KOPT-K1 (cell line): Measurements from ENCODE around the gene EID2B.

Experiments
- H3K27ac ChIP-seq: fragments of 200-600 bp; sonication (generic); 2 replicates; pipeline ENCODE4 v1.5.1; 2016; ENCODE audit warnings: antibody characterized with exemption, mild to moderate bottlenecking, low read depth, low read length; ENCODE audit not compliant: poor library complexity, severe bottlenecking
- H3K36me3 ChIP-seq: fragments of 200-600 bp; sonication (generic); 2 replicates; pipeline ENCODE4 v1.5.1; 2017; ENCODE audit warnings: antibody characterized with exemption, mild to moderate bottlenecking, low read length, moderate library complexity; ENCODE audit not compliant: insufficient read depth
- H3K9me3 ChIP-seq: fragments of 200-600 bp; sonication (generic); 2 replicates; pipeline ENCODE4 v1.5.1; 2017; ENCODE audit warnings: antibody characterized with exemption, low read length, mild to moderate bottlenecking; ENCODE audit not compliant: insufficient read depth, poor library complexity, severe bottlenecking

The EID2B gene

DNA sequence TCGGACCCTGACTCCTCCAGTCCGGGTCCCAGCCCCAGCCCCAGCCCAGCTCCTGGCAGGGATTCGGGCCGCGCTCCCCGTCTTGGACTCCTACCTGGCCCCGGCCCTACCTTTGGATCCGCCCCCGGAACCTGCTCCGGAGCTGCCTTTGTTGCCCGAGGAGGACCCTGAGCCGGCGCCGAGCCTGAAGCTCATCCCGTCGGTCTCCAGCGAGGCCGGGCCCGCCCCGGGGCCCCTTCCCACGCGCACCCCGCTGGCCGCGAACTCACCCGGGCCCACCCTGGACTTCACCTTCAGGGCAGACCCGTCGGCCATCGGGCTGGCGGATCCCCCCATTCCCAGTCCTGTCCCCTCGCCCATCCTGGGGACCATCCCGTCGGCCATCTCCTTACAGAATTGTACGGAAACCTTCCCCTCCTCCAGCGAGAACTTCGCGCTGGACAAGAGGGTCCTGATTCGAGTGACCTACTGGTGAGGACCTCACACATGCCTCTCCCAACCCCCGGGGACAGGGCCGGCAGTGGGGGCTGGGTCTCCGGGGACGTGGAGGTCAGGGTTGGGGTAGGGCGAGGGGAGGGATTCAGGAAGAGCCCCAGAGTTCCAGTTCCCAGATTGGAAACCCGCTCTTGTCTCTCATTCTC, 17.0 kb downstream of the EID2B start:
- Histone ChIP-seq H3K27ac (no peak overlapping the region), H3K9me3 (no peaks in the 10 kb centered on the region), H3K36me3 (no peaks in the 10 kb centered on the region)

DNA sequence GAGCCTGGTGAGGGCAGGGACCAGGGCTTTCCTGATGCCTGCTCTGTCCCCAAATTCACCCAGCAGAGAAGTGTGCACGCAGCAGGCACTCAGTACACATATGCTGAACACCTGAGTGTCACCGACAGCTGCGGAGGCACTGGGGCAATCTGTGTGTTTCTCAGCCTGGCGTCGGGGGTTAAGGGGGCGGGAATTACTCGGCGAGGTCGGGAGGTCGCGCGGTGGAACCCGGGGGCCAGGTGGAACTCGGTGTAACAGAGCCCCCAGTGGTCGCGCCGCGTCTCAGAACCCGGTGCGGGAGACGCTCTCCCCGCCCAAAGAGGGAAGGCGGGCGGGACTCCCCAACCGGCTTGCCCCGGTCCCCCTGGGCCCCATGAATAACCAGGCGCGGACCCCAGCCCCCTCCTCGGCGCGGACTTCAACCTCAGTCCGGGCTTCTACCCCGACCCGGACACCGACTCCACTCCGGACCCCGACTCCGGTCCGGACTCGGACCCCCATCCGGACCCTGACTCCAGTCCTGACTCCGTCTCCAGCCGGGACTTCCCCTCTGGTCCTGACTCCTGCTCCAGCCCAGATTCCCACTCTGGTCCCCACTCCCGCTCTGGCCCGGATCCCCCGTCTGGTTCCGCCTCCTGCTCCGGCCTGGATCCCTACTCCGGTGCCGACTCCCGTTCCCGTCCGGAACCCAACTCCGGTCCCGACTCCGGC, 17.7 kb downstream of the EID2B start, which contains the start of gene SELENOV:
Gene SELENOV (plus strand): TSS at position 300 of the 711 bp plus-strand sequence. CDS start 74 bp downstream, at position 374.
- Histone ChIP-seq H3K9me3 (no peaks in the 10 kb centered on the region), H3K36me3 (no peaks in the 10 kb centered on the region), H3K27ac (no peak within 1 kb of the TSS)

DNA sequence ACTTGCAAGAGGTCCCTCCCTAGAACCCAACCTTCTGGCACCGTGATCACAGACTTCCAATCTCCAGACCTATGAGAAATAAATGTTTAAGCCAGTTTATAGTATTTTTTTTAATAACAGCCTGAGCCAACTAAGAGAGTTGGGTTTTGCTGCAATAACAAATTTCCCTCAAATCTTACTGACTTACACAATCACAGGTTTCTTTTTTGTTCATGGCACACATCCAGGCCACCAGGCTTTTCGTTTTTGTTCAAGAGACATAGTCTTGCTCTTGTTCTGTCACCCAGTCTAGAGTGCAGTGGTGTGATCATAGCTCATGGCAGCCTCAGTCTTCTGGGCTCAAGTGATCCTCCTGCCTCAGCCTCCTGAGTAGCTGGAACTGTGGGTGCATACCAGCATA, 19.7 kb downstream of the EID2B start:
- no peak overlapping the region for H3K27ac ChIP-seq
- H3K36me3 ChIP-seq: no peaks in the 10 kb centered on the region

DNA sequence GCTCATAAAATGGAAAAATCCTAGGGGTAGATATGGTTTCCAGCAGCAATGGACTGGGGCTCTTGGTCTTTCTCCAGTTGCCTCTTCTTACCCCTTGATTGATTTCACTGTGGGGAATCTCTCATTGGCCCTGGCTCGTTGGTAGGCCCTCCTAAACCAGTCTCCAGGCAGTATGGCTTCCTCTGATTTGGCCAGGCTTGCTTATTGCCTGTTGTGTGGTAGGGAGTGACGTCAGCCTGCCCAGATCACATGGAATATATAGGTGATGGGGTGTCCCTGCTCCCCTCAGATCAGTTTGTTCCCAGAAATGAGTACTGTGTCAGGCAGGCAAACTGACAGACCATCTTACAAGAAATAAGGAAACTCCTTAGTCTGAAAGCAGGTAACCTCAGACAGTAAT, 23.4 kb downstream of the EID2B start:
- Histone ChIP-seq H3K9me3 (no peaks in the 10 kb centered on the region), H3K36me3 (no peaks in the 10 kb centered on the region), H3K27ac (no peak overlapping the region)

More for the DNA sequence above, 19.7 kb downstream of the EID2B start:
- no peaks in the 10 kb centered on the region for H3K9me3 ChIP-seq

DNA sequence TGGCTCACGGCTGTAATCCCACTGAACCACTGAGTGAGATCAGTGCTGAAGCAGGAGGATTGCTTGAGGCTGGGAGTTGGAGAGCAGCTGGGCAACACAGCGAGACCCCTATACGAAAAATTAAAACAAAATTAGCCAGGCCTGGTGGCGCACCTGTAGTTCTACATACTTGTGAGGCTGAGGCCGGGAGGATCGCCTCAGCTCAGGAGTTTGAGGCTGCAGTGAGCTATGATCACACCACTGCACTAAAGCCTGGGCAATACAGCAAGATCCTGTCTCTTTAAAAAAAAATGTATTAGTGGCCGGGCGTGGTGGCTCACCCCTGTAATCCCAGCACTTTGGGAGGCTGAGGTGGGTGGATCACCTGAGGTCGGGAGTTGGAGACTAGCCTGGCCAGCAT, 24.0 kb downstream of the EID2B start:
- no peaks in the 10 kb centered on the region for H3K36me3 ChIP-seq
- H3K9me3 ChIP-seq: no peaks in the 10 kb centered on the region
- no peak overlapping the region for H3K27ac ChIP-seq

DNA sequence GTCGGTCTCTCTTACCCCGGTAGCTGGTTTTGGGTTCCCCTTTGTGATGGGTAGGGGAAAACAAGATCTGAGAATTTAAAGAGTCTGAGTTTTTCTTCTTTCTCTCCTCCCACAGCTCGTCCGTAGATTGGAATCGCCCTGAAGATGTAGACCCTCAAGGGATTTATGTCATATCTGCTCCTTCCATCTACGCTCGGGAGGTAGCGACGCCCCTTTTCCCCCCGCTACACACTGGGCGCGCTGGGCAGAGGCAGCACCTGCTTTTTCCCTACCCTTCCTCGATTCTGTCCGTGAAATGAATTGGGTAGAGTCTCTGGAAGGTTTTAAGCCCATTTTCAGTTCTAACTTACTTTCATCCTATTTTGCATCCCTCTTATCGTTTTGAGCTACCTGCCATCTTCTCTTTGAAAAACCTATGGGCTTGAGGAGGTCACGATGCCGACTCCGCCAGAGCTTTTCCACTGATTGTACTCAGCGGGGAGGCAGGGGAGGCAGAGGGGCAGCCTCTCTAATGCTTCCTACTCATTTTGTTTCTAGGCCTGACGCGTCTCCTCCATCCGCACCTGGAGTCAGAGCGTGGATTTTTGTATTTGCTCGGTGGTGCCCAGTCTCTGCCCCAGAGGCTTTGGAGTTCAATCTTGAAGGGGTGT, 24.8 kb downstream of the EID2B start:
- Histone ChIP-seq H3K9me3 (no peaks in the 10 kb centered on the region), H3K36me3 (no peaks in the 10 kb centered on the region), H3K27ac (no peak overlapping the region)

DNA sequence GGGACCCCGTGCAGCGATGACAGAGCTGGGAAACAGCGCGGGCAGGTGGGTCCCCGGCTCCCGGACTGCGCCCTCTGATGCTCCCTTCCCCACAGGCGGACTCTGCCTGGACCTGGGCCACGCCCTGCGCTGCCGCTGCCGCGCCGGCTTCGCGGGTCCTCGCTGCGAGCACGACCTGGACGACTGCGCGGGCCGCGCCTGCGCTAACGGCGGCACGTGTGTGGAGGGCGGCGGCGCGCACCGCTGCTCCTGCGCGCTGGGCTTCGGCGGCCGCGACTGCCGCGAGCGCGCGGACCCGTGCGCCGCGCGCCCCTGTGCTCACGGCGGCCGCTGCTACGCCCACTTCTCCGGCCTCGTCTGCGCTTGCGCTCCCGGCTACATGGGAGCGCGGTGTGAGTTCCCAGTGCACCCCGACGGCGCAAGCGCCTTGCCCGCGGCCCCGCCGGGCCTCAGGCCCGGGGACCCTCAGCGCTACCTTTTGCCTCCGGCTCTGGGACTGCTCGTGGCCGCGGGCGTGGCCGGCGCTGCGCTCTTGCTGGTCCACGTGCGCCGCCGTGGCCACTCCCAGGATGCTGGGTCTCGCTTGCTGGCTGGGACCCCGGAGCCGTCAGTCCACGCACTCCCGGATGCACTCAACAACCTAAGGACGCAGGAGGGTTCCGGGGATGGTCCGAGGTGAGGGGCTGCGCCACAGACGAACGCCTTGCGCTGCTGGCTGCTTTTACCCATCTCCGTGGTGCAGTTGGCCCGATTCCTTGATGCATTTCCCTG, 25.5 kb downstream of the EID2B start:
- H3K9me3 ChIP-seq: no peaks in the 10 kb centered on the region
- peak overlapping the region; percentile 23 for H3K27ac ChIP-seq

DNA sequence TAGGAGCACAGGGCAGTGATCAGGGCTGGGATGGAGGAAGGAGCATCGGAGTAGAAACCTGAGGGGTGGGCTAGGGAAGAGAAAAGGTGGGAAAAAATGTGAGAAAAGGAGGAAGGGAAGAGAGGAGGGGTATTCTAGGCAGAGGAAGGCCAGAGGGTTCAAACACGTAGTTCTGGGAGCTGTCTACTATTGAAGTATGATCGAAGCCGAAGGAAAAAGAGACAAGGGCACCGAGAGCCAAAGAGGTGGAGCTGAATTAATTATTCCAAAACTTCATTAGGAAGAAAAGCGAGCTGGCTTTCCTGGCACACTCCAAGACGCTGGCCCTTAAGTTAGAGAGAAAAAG, 26.1 kb downstream of the EID2B start:
- Histone ChIP-seq H3K27ac (no peak overlapping the region), H3K36me3 (no peaks in the 10 kb centered on the region), H3K9me3 (no peaks in the 10 kb centered on the region)

More for the DNA sequence above, 25.5 kb downstream of the EID2B start:
- no peaks in the 10 kb centered on the region for H3K36me3 ChIP-seq

DNA sequence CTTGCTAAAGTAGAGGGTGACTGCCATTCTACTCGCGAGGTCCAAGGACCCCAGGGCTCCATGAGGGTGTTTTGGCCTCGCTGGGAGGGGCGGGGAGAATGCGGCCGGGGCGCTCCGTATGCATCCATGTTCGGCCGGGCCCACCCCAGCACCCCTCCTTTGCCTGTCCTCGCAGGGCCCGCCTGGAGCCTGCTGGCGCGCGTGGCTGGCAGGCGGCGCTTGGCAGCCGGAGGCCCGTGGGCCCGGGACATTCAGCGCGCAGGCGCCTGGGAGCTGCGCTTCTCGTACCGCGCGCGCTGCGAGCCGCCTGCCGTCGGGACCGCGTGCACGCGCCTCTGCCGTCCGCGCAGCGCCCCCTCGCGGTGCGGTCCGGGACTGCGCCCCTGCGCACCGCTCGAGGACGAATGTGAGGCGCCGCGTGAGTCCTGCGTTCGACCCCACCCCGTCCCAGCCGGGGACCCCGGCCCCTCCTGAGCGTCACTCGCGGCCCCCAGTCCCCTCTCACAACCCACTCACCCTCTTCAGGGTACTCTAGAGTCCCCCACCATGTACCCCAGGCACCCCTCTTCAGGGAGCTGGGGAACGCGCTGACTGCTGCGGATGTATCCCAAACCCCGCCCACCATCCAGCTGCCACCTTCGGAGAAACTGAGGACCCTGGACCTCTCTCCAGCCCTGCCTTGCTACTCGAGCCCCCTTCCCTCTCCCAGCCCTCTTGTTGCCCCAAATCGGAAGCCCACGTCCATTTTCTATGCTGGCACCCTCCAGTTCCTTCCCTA, 29.8 kb downstream of the EID2B start:
- Histone ChIP-seq H3K27ac (no peak overlapping the region), H3K36me3 (no peaks in the 10 kb centered on the region), H3K9me3 (no peaks in the 10 kb centered on the region)

DNA sequence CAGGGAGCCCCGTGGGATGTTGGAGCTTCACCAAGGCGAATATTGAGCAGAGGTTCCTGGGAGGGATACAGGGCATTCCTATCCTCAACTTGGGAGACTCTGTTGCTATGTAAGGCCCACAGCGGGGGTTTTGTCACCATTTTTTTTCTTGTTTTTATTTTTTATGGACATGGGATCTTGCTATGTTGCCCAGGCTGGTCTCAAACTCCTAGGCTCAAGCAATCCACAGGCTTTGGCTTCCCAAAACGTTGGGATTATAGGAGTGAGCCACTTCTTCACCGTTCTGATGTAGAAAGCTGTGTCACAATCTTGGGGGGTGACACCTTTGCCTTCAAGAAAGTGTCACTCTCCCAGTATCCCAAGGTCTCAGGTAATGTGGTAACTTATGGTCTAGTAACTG, 31.3 kb downstream of the EID2B start:
- H3K36me3 ChIP-seq: no peaks in the 10 kb centered on the region
- no peaks in the 10 kb centered on the region for H3K9me3 ChIP-seq
- H3K27ac ChIP-seq: no peak overlapping the region

DNA sequence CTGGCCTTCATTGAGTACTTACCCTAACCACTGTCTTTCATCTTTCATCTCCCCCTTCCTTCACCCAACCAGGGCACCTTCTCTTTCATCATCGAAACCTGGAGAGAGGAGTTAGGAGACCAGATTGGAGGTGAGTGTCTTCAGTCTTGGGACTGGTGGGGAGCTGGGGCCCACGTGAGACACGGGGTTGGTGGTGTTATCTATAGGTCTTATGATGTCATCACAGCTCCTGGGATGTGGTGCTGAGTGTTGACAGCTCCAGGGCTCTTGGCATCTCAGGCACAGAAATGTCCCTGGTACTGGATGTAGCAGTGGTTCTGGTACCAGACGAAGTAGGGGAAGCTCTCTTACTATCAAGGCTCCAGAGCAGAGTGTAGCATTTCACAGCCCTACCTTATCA, 32.1 kb downstream of the EID2B start:
- H3K27ac ChIP-seq: no peak overlapping the region
- no peaks in the 10 kb centered on the region for H3K36me3 ChIP-seq
- H3K9me3 ChIP-seq: no peaks in the 10 kb centered on the region

DNA sequence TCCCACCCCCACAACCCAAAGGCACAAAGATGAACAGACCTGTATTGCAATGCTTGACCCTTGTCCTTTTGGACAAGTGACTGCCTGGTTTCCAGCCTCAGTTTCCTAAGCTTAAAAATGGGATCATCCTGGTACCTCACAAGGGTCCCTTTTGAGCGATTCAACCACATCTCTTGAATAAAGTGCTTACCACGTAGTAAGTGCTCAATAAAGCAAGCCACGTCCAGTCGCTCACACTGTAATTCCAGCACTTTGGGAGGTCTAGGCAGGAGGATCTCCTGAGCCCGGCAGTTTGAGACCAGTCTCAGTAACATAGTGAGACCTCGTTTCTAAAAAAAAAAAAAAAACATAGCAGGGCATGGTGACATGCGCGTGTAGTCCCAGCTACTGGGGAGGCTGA, 32.7 kb downstream of the EID2B start:
- no peaks in the 10 kb centered on the region for H3K36me3 ChIP-seq
- H3K9me3 ChIP-seq: no peaks in the 10 kb centered on the region
- no peak overlapping the region for H3K27ac ChIP-seq

DNA sequence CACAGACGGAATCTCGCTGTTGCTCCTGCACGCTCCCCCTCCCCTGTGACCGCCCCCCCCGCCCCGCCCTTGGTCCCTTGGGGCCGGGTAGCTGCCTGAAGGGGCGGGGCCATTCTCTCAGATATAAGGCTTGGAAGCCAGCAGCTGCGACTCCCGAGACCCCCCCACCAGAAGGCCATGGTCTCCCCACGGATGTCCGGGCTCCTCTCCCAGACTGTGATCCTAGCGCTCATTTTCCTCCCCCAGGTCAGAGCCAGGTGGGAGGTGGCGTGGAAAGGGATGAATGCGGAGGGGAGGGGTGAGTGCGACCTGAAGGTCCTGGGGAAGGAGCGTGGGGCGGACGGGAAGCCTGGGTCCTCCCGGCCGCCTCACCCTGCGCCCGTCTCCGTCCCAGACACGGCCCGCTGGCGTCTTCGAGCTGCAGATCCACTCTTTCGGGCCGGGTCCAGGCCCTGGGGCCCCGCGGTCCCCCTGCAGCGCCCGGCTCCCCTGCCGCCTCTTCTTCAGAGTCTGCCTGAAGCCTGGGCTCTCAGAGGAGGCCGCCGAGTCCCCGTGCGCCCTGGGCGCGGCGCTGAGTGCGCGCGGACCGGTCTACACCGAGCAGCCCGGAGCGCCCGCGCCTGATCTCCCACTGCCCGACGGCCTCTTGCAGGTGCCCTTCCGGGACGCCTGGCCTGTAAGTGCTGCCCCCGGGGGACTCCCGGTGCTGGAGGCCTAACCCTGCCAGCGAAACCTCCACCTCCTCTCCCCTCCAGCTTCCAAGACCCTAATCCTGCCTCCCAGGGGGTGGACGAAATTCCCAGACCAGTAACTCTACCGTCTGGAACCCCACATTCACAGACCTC, 33.6 kb downstream of the EID2B start, which contains the start of gene DLL3:
Gene DLL3 (plus strand): TSS at position 150 of the 845 bp plus-strand sequence. CDS start 28 bp downstream, at position 178.
- Histone ChIP-seq H3K36me3 (no peaks in the 10 kb centered on the region), H3K9me3 (no peaks in the 10 kb centered on the region), H3K27ac (no peak within 1 kb of the TSS)
